SK-N-SH (cell line): ENCODE results near the gene PRR15L. TPM values are rescaled to one million over a fixed set of nuclear protein-coding genes. Genes with fewer than 3 reads are reported as not detected.

ENCODE experiments used
- CTCF ChIA-PET: fragments of 300-600, 350-600 bp; formaldehyde crosslinking; extraction: SDS; loops from one replicate; lab custom pipeline; 2021; lab: Yijun Ruan, JAX
- POLR2A ChIA-PET: fragments of 350-600 bp; sonication (Branson Sonifier 250); formaldehyde crosslinking; extraction: SDS; loops from one replicate; lab custom pipeline; 2020; ENCODE audit warnings: antibody characterized with exemption, inconsistent platforms; lab: Yijun Ruan, JAX
- DNase-seq: peaks from one replicate; pipeline ENCODE4 v3.0.0; 2012
- H2AFZ ChIP-seq: fragments of 200-600 bp; sonication (generic); 2 replicates; pipeline ENCODE4 v1.8.1; 2016; ENCODE audit warnings: antibody characterized with exemption, mild to moderate bottlenecking, low read depth
- H3F3A ChIP-seq: fragments of 200-600 bp; sonication (generic); replicated peaks from 2 replicates; pipeline ENCODE3; 2016; ENCODE audit warnings: antibody characterized with exemption, mild to moderate bottlenecking; ENCODE audit not compliant: insufficient read depth
- H3K27ac ChIP-seq, 2 experiments: fragments of 200-500 bp in 1 of 2; fragments of 200-600 bp in 1 of 2; sonication (Bioruptor generic) in 1 of 2; sonication (generic), shearing (Covaris generic) in 1 of 2; 2 replicates each; pipeline versions ENCODE4 v1.5.1 to v1.6.1; 2014 to 2016; ENCODE audit warnings: low read depth in 2 of 2, inconsistent platforms in 1 of 2, low read length in 1 of 2, mild to moderate bottlenecking in 1 of 2, mixed read lengths in 1 of 2
- H3K27me3 ChIP-seq: fragments of 200-600 bp; sonication (generic), shearing (Covaris generic); 2 replicates; pipeline ENCODE4 v1.6.1; 2016; ENCODE audit warnings: mixed run types; ENCODE audit not compliant: insufficient read depth
- H3K36me3 ChIP-seq, 2 experiments: fragments of 200-500 bp in 1 of 2; fragments of 200-600 bp in 1 of 2; sonication (Bioruptor generic) in 1 of 2; sonication (generic) in 1 of 2; replicated peaks in 1 of 2; 2 replicates each; pipeline versions ENCODE3 to v1.5.1; 2014 to 2016; ENCODE audit warnings: low read length in 1 of 2, mild to moderate bottlenecking in 1 of 2; ENCODE audit not compliant: insufficient read depth in 2 of 2, control insufficient read depth in 1 of 2
- H3K4me1 ChIP-seq, 2 experiments: fragments of 200-500 bp in 1 of 2; fragments of 200-600 bp in 1 of 2; sonication (Bioruptor generic) in 1 of 2; sonication (generic), shearing (Covaris generic) in 1 of 2; 2 replicates each; pipeline versions ENCODE4 v1.5.1 to v1.6.1; 2014 to 2016; ENCODE audit warnings: low read depth in 1 of 2, low read length in 1 of 2, mixed run types in 1 of 2; ENCODE audit not compliant: insufficient read depth in 2 of 2, control insufficient read depth in 1 of 2
- H3K4me2 ChIP-seq: fragments of 200-600 bp; sonication (generic), shearing (Covaris generic); 2 replicates; pipeline ENCODE4 v1.6.1; 2017; ENCODE audit warnings: mixed run types
- H3K4me3 ChIP-seq, 2 experiments: fragments of 200-500 bp in 1 of 2; fragments of 200-600 bp in 1 of 2; sonication (Bioruptor generic) in 1 of 2; sonication (generic), shearing (Covaris generic) in 1 of 2; 2 replicates each; pipeline versions ENCODE4 v1.5.1 to v1.8.1; 2014 to 2016; ENCODE audit warnings: low read depth in 2 of 2, inconsistent platforms in 1 of 2, low read length in 1 of 2, mild to moderate bottlenecking in 1 of 2, mixed read lengths in 1 of 2, moderate library complexity in 1 of 2
- H3K79me2 ChIP-seq: fragments of 200-600 bp; sonication (generic); 2 replicates; pipeline ENCODE4 v1.8.1; 2017; ENCODE audit warnings: mild to moderate bottlenecking; ENCODE audit not compliant: insufficient read depth
- H3K9ac ChIP-seq: fragments of 200-600 bp; sonication (generic); 2 replicates; pipeline ENCODE4 v1.6.1; 2017; ENCODE audit warnings: mixed run types
- H3K9me2 ChIP-seq: fragments of 200-600 bp; sonication (generic); 2 replicates; pipeline ENCODE4 v1.6.1; 2017; ENCODE audit warnings: mixed run types
- H3K9me3 ChIP-seq: fragments of 200-600 bp; sonication (generic); 2 replicates; pipeline ENCODE4 v1.6.1; 2017; ENCODE audit warnings: mixed run types, mild to moderate bottlenecking, moderate library complexity
- H4K20me1 ChIP-seq: fragments of 200-600 bp; sonication (generic); 2 replicates; pipeline ENCODE4 v1.6.1; 2017; ENCODE audit warnings: mild to moderate bottlenecking, mixed run types; ENCODE audit not compliant: insufficient read depth
- CHD2 ChIP-seq: fragments of 150-350 bp; IDR thresholded peaks from 2 replicates; pipeline ENCODE4 v1.6.1; 2018; ENCODE audit warnings: low read length; ENCODE audit not compliant: partially characterized antibody
- EP300 ChIP-seq, 2 experiments: IDR thresholded peaks; 2 replicates each; pipeline versions ENCODE4 v1.4.0 to v1.6.1; 2012; ENCODE audit warnings: borderline replicate concordance in 1 of 2, low read depth in 1 of 2, low read length in 1 of 2
- EZH2phosphoT487 ChIP-seq: fragments of 200-600 bp; sonication (generic); IDR thresholded peaks from 2 replicates; pipeline ENCODE4 v1.6.1; 2017; ENCODE audit warnings: low read depth, mixed run types, mild to moderate bottlenecking, antibody characterized with exemption, moderate library complexity, borderline replicate concordance
- FOSL2 ChIP-seq: IDR thresholded peaks from 2 replicates; pipeline ENCODE4 v1.4.0; 2012; ENCODE audit warnings: low read depth, mild to moderate bottlenecking, moderate library complexity, borderline replicate concordance
- FOXJ3 ChIP-seq: sonication (generic); formaldehyde crosslinking; IDR thresholded peaks from 2 replicates; pipeline ENCODE4 v1.5.1; 2020; ENCODE audit warnings: mild to moderate bottlenecking, missing genetic modification reagents
- GABPA ChIP-seq: IDR thresholded peaks from 2 replicates; pipeline ENCODE4 v1.4.0; 2012; ENCODE audit warnings: low read depth, mild to moderate bottlenecking
- GATA2 ChIP-seq: sonication (generic); formaldehyde crosslinking; IDR thresholded peaks from 2 replicates; pipeline ENCODE4 v1.5.0; 2020; ENCODE audit warnings: mild to moderate bottlenecking, missing genetic modification reagents
- JUND ChIP-seq: IDR thresholded peaks from 2 replicates; pipeline ENCODE4 v1.4.0; 2012
- MXI1 ChIP-seq: IDR thresholded peaks from 2 replicates; pipeline ENCODE4 v1.6.1; 2012; ENCODE audit warnings: mild to moderate bottlenecking, low read depth, low read length, improper control_type of control experiment
- NRF1 ChIP-seq: IDR thresholded peaks from 2 replicates; pipeline ENCODE4 v1.6.1; 2012; ENCODE audit warnings: low read depth, mild to moderate bottlenecking, low read length
- RAD21 ChIP-seq: IDR thresholded peaks from 2 replicates; pipeline ENCODE4 v1.6.1; 2012; ENCODE audit warnings: mild to moderate bottlenecking, low read length
- RCOR1 ChIP-seq: fragments of 150-350 bp; IDR thresholded peaks from 2 replicates; pipeline ENCODE4 v1.6.1; 2017; ENCODE audit warnings: antibody characterized with exemption, low read length
- RFX5 ChIP-seq: IDR thresholded peaks from 2 replicates; pipeline ENCODE4 v1.6.1; 2012; ENCODE audit warnings: mild to moderate bottlenecking, improper control_type of control experiment, low read length
- SMC3 ChIP-seq: IDR thresholded peaks from 2 replicates; pipeline ENCODE4 v1.6.1; 2012; ENCODE audit warnings: low read depth, low read length, improper control_type of control experiment
- TAF1 ChIP-seq: IDR thresholded peaks from 2 replicates; pipeline ENCODE4 v1.6.1; 2012; ENCODE audit warnings: low read depth, mild to moderate bottlenecking, low read length, moderate library complexity, borderline replicate concordance
- TCF12 ChIP-seq: IDR thresholded peaks from 2 replicates; pipeline ENCODE4 v1.4.0; 2012
- USF1 ChIP-seq: IDR thresholded peaks from 2 replicates; pipeline ENCODE4 v1.4.0; 2012; ENCODE audit warnings: low read depth, borderline replicate concordance
- USF2 ChIP-seq: fragments of 150-350 bp; IDR thresholded peaks from 2 replicates; pipeline ENCODE4 v1.6.1; 2017; ENCODE audit warnings: antibody characterized with exemption, low read length, low read depth, borderline replicate concordance
- YY1 ChIP-seq: IDR thresholded peaks from 2 replicates; pipeline ENCODE4 v1.4.0; 2012; ENCODE audit warnings: low read depth, mild to moderate bottlenecking
- WGBS: methylation state at CpG from one replicate; pipeline ENCODE4 v1.1.6; 2017; ENCODE audit warnings: low lambda C conversion rate; 5-methylcytosine and 5-hydroxymethylcytosine counted together
- polyA plus RNA-seq, 3 experiments: library from polyadenylated mRNA; depleted of rRNA; stranded (reverse); fragments of >200 nt; gene quantifications; 2 replicates each; pipeline ENCODE4 v1.2.3, GENCODE V29; 2012
- TF ChIP-seq, protein P1 (sequence below): fragments of 200-600 bp; sonication (generic); IDR thresholded peaks from 2 replicates; pipeline ENCODE4 v1.6.1; 2017; ENCODE audit warnings: antibody characterized with exemption, mild to moderate bottlenecking, moderate library complexity
- TF ChIP-seq, protein P2 (sequence below): IDR thresholded peaks from 2 replicates; pipeline ENCODE4 v1.4.0; 2012; ENCODE audit warnings: low read depth

The PRR15L gene
- polyA plus RNA-seq, 1 of the 3 experiments (the other 2 are of a cell fraction) = not detected

DNA sequence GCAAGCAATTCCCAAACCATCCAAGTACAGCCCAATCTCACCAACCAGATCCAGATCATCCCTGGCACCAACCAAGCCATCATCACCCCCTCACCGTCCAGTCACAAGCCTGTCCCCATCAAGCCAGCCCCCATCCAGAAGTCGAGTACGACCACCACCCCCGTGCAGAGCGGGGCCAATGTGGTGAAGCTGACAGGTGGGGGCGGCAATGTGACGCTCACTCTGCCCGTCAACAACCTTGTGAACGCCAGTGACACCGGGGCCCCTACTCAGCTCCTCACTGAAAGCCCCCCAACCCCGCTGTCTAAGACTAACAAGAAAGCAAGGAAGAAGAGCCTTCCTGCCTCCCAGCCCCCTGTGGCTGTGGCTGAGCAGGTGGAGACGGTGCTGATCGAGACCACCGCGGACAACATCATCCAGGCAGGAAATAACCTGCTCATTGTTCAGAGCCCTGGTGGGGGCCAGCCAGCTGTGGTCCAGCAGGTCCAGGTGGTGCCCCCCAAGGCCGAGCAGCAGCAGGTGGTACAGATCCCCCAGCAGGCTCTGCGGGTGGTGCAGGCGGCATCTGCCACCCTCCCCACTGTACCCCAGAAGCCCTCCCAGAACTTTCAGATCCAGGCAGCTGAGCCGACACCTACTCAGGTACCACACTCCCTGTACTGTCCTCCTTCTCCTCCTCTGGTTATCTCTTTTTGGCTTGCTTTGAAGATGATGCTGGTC lies 41.0 kb downstream of the PRR15L start:
- Histone ChIP-seq H3K4me3 (no peak overlapping the region), H3K9me2 (no peaks in the 10 kb centered on the region), H3K27me3 (no peaks in the 10 kb centered on the region), H4K20me1 (no peaks in the 10 kb centered on the region), H3K4me2 (no peak overlapping the region), H3K4me1 (no peaks in the 10 kb centered on the region), H3K79me2 (no peaks in the 10 kb centered on the region), H3F3A (peaks cover 12% of the 10 kb centered on the region)
- CTCF ChIA-PET = interaction anchor here (1.0 to 2.0 kb wide), 6 partner anchors 11 to 101 kb away, joined by 3 to 6 read pairs (median 4); partner anchors contain the start of gene SCRN2
- WGBS = 93% methylated on average over 18 of the region's 19 CpGs
- TF ChIP-seq TAF1 (no peak), TCF12 (no peak), YY1 (no peak)
- TF ChIP-seq, all 33 proteins: peak for 0
- Histone ChIP-seq H3K9ac (no peak overlapping the region), H3K9me3 (no peaks in the 10 kb centered on the region), H3K36me3 (peaks cover 3 to 21% of the 10 kb centered on the region in 2 experiments), H2AFZ (no peak overlapping the region), H3K27ac (no peak overlapping the region)
- no peak for DNase-seq
- POLR2A ChIA-PET = no interaction called here

DNA sequence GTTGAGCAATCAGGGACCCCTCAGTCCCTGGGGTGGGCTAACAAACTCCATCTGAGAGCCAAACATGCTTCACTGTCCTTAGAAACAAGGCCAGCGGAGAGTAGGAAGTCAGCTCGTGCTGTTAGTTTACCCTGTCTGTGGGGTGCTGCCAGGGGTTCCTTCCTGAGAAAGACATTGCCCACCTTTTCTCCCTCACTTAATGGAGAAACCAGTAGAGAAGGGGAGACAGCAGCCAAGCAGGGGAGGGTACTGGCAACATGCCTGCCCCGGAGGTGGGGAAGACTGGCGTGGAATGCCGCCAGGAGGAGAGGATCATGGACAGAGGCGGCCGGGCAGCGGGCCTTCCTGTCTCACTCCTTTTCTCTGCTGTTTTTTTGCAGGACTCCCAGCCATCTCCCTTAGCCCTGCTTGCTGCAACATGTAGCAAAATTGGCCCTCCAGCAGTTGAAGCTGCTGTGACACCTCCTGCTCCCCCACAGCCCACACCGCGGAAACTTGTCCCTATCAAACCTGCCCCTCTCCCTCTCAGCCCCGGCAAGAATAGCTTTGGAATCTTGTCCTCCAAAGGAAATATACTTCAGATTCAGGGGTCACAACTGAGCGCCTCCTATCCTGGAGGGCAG lies 41.8 kb downstream of the PRR15L start:
- CTCF ChIA-PET = interaction anchor here (0.9 to 2.0 kb wide), 6 partner anchors 12 to 75 kb away, joined by 3 to 6 read pairs (median 4); partner anchors contain the start of gene SCRN2
- Histone ChIP-seq H2AFZ (no peak overlapping the region), H3K9me2 (no peaks in the 10 kb centered on the region), H3K36me3 (peaks cover 3 to 21% of the 10 kb centered on the region in 2 experiments), H3K9ac (no peak overlapping the region), H3K27ac (no peak overlapping the region), H4K20me1 (no peaks in the 10 kb centered on the region), H3F3A (peaks cover 10% of the 10 kb centered on the region), H3K4me2 (no peak overlapping the region), H3K9me3 (no peaks in the 10 kb centered on the region), H3K4me1 (no peaks in the 10 kb centered on the region), H3K27me3 (no peaks in the 10 kb centered on the region), H3K4me3 (no peak overlapping the region), H3K79me2 (no peaks in the 10 kb centered on the region)
- TF ChIP-seq USF2 (no peak), SMC3 (no peak), NRF1 (no peak), JUND (no peak), FOSL2 (no peak), RAD21 (no peak), MXI1 (no peak), USF1 (no peak), EZH2phosphoT487 (no peak), TCF12 (no peak), RFX5 (no peak), FOXJ3 (CRISPR knock-in tag) (no peak), RCOR1 (no peak), GATA2 (no peak), GABPA (no peak), EP300 (IDR thresholded peaks at IDR 0.05; ENCODE audit: borderline replicate concordance in 1 of 2, low read depth in 1 of 2, low read length in 1 of 2) (no peak), CHD2 (no peak)
- TF ChIP-seq, protein P1, sequence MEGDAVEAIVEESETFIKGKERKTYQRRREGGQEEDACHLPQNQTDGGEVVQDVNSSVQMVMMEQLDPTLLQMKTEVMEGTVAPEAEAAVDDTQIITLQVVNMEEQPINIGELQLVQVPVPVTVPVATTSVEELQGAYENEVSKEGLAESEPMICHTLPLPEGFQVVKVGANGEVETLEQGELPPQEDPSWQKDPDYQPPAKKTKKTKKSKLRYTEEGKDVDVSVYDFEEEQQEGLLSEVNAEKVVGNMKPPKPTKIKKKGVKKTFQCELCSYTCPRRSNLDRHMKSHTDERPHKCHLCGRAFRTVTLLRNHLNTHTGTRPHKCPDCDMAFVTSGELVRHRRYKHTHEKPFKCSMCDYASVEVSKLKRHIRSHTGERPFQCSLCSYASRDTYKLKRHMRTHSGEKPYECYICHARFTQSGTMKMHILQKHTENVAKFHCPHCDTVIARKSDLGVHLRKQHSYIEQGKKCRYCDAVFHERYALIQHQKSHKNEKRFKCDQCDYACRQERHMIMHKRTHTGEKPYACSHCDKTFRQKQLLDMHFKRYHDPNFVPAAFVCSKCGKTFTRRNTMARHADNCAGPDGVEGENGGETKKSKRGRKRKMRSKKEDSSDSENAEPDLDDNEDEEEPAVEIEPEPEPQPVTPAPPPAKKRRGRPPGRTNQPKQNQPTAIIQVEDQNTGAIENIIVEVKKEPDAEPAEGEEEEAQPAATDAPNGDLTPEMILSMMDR = no peak
- TF ChIP-seq, protein P2, sequence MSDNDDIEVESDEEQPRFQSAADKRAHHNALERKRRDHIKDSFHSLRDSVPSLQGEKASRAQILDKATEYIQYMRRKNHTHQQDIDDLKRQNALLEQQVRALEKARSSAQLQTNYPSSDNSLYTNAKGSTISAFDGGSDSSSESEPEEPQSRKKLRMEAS = no peak
- 88% methylated on average over 12 of the region's 12 CpGs for WGBS
- DNase-seq = no peak
- POLR2A ChIA-PET = no interaction called here
